Lower lobe of right lung (tissue), 2 donors: ENCODE measurements around the gene TBX4. TPM values are rescaled to one million over a fixed set of nuclear protein-coding genes. Genes with fewer than 3 reads are reported as not detected.
"Not testable (repeated sequence)": the region's sequence is repeated elsewhere in the genome, so short reads cannot be mapped to it uniquely, and the experiment has no call there.

Experiments
- ATAC-seq, 2 donors: fragments of 200-7000 bp; cut with Tn5 transposase; one replicate each; pipeline ENCODE4 v1.9.1; 2020 to 2022; ENCODE audit warnings: mild to moderate bottlenecking in 2 of 2, moderate library complexity in 2 of 2
- DNase-seq: peaks from one replicate; pipeline ENCODE4 v3.0.0-alpha.2; 2020
- H3K27ac ChIP-seq: fragments of 200-600 bp; one replicate; pipeline ENCODE4 v1.8.0; 2022
- H3K27me3 ChIP-seq: fragments of 200-600 bp; one replicate; pipeline ENCODE4 v1.8.0; 2022; ENCODE audit warnings: low read depth
- H3K36me3 ChIP-seq: fragments of 200-600 bp; one replicate; pipeline ENCODE4 v1.8.0; 2022; ENCODE audit warnings: mild to moderate bottlenecking
- H3K4me1 ChIP-seq: fragments of 200-600 bp; one replicate; pipeline ENCODE4 v1.8.0; 2022
- H3K4me3 ChIP-seq: fragments of 200-600 bp; one replicate; pipeline ENCODE4 v1.8.0; 2022; ENCODE audit warnings: mild to moderate bottlenecking
- H3K9me3 ChIP-seq: fragments of 200-600 bp; one replicate; pipeline ENCODE4 v1.8.0; 2022
- intact Hi-C: fragments of 100-400 bp; cut with DNase I; formaldehyde crosslinking; loops from one replicate; pipeline ENCODE4 v1.11.0; 2022
- total RNA-seq: library from RNA; stranded (reverse); fragmentation: NEBNext Ultra II Directional; extraction: Animal tissue kit (Norgen Biotek cat#: 25700); gene quantifications from one replicate; pipeline ENCODE4 v1.2.1, GENCODE V29; 2021
- TF ChIP-seq, protein P1 (sequence below): fragments of 200-600 bp; IDR thresholded peaks from one replicate; pipeline ENCODE4 v1.8.0; 2022; ENCODE audit warnings: antibody characterized with exemption, mild to moderate bottlenecking
- donor health status: DM: no; HTN: yes; CAD: no; lungs with severe emphysema.

Gene TBX4
- total RNA-seq, 1 donor from 2014 or later, result 22.3 TPM

DNA sequence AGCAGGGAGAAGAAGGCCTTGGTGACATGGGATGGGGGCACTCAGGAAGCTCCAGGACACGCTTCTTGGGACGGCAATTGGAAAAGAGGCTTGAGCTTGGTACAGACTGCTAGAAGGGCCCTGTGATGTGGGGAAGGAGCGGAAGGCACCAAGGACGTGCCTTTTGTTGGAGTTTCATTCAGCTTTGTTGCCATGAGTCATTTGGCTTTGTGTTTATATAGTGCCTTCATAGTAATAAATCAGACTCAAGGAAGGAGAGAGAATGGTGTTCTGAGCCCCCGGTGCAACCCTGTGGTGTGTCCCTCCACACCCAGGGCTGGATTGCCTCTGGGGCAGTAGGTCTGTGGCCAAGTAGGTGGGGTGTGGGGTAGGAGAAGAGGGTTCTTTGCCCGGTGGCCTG, 7.4 kb upstream of the TBX4 start:
- Histone ChIP-seq H3K27me3 (peaks cover 10% of the 10 kb centered on the region), H3K36me3 (no peaks in the 10 kb centered on the region), H3K4me3 (no peak overlapping the region), H3K9me3 (no peaks in the 10 kb centered on the region), H3K4me1 (no peaks in the 10 kb centered on the region), H3K27ac (no peak overlapping the region)
- TF ChIP-seq, protein P1, sequence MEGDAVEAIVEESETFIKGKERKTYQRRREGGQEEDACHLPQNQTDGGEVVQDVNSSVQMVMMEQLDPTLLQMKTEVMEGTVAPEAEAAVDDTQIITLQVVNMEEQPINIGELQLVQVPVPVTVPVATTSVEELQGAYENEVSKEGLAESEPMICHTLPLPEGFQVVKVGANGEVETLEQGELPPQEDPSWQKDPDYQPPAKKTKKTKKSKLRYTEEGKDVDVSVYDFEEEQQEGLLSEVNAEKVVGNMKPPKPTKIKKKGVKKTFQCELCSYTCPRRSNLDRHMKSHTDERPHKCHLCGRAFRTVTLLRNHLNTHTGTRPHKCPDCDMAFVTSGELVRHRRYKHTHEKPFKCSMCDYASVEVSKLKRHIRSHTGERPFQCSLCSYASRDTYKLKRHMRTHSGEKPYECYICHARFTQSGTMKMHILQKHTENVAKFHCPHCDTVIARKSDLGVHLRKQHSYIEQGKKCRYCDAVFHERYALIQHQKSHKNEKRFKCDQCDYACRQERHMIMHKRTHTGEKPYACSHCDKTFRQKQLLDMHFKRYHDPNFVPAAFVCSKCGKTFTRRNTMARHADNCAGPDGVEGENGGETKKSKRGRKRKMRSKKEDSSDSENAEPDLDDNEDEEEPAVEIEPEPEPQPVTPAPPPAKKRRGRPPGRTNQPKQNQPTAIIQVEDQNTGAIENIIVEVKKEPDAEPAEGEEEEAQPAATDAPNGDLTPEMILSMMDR, result no peak
- ATAC-seq (no peak), DNase-seq (no peak)
- intact Hi-C loops, result no loop called here

DNA sequence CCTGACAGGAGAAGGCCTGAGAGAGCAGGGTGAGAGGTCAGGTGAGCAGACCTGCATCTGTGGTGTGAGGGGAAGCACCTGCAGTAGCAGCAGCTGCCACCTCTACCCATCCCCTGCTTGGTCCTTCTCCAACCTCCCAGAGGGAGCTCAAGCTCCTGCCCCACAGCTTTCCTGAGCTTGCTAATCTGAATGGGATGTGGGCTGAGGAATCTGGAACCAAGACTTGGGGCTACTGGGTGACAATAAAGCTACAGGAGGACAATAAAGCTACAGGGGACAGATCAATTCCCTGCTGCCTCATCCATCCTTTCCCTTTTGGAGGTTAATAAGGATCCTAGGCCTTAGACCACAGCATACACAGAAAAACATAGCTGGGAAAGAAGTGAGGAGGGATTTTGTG, 4.9 kb upstream of the TBX4 start:
- Histone ChIP-seq H3K27me3 (peaks cover 30% of the 10 kb centered on the region), H3K27ac (no peak overlapping the region), H3K9me3 (no peaks in the 10 kb centered on the region), H3K36me3 (no peaks in the 10 kb centered on the region), H3K4me1 (peaks cover 13% of the 10 kb centered on the region), H3K4me3 (no peak overlapping the region)
- TF ChIP-seq, protein P1, result no peak
- intact Hi-C loops, result no loop called here
- ATAC-seq (no peak), DNase-seq (no peak)

DNA sequence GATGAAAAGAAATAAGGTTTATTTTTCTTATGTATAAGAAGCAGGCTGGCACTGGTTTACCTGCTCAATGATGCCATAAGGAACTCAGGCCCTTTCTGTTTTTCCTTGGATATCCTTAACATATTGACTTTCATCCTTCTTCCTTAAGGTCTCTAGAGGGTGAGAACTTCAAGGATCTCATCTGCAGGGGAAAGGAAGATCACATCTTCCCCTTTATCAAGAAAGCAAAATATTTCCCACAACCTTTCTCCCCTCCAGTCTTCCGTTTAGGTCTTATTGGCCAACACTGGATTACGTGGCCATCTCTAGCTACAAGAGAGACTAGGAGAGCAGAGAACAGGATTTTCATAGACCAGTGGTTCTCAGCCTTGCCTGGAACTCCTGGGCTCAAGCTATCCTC, 4.2 kb upstream of the TBX4 start:
- Histone ChIP-seq H3K4me1 (peaks cover 16% of the 10 kb centered on the region), H3K4me3 (no peak overlapping the region), H3K36me3 (no peaks in the 10 kb centered on the region), H3K9me3 (no peaks in the 10 kb centered on the region), H3K27me3 (peaks cover 35% of the 10 kb centered on the region), H3K27ac (no peak overlapping the region)
- DNase-seq, result no peak
- no peak for ATAC-seq
- TF ChIP-seq, protein P1, result no peak
- intact Hi-C loops, result no loop called here

DNA sequence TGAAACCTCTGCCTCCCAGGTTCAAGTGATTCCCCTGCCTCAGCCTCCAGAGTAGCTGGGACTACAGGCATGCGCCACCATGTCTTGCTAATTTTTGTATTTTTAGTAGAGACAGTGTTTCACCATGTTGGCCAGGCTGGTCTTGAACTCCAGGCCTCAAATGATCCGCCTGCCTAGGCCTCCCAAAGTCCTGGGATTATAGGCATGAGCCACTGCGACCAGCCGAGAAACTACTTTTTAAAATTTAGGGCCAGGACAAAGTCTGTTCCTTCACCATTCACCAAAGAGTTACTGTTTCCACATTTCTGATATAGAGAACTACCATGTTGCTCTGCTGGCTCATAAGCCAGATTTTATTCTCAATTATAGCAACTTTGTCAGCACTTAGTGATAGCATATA, 3.1 kb upstream of the TBX4 start:
- intact Hi-C loops, H3K4me3 ChIP-seq, DNase-seq, ATAC-seq, H3K36me3 ChIP-seq, H3K9me3 ChIP-seq, H3K27ac ChIP-seq: not testable (repeated sequence)
- peaks cover 41% of the 10 kb centered on the region for H3K27me3 ChIP-seq
- H3K4me1 ChIP-seq, result peaks cover 19% of the 10 kb centered on the region

DNA sequence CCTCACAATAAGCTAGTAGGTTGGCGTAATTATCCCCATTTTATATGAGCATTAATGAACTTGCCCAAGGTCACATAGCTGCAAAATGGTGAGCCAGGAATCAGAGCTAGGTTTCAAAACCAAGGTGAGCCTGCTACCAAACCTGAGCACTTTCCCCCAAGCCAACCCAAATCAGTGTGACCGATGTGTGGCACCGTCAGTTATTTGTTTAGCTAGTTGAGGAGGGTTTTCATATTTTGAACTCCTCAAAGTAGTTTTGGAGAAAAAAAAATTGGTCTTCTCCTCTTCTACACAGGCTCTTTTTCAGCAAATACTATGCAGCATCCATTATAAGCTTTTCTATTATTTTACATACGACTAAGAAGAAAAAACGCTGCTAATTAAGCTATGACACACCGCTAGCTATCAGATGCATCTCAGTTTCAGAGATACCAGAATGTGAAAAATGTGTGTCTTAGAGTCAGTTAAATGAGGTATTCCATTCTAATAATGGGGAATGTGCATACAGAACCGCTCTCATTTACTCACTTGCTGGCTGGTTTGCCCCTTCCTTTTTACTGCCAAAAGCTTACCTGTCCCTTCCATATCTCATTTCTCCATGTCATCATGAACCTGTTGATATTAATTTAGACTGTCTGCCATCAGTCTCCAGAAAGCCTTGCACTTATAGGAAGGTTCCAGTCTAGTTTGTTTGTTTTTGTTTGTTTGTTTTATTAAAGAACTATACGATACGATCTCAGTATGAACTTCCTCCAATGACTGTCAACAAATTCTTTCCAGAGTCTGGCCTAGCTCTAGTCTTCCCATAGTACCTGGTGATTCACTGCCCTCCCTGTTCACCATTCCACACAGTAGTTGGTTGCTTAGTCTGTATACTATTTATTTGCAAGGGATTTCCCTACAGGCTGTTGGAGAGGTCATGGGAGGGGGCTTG, 2.2 kb upstream of the TBX4 start:
- H3K9me3 ChIP-seq, result no peaks in the 10 kb centered on the region
- DNase-seq, result no peak
- H3K4me1 ChIP-seq, result peaks cover 27% of the 10 kb centered on the region
- intact Hi-C loops, result no loop called here
- H3K27me3 ChIP-seq, result peaks cover 48% of the 10 kb centered on the region
- no peak for ATAC-seq
- no peak overlapping the region for H3K4me3 ChIP-seq
- no peak overlapping the region for H3K27ac ChIP-seq
- TF ChIP-seq, protein P1, result no peak
- no peaks in the 10 kb centered on the region for H3K36me3 ChIP-seq
